Measurements from ENCODE around the gene KRT222.

DNA sequence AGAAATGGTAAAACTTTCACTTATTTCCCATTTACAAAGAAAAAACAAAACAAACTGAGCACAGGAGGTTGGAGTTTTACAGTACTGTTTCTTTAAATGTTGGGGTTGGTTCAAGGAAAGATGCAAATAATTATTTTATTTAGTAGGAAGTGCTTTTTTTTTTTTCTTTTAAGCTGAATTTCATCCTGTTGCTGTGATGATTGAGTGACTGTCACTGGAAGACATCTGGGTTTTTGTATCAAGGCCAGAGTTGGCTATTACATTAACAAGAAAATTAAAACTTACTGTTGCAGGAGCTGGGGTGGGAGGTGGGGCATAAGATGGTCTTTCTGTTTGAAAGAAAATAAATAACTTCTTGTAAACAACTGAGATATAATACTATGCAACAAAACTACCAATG is 19.7 kb downstream of the KRT222 start:
- TF ChIP-seq ARNT (IDR thresholded peaks at IDR 0.05), result no peak
- TF ChIP-seq, protein P1, sequence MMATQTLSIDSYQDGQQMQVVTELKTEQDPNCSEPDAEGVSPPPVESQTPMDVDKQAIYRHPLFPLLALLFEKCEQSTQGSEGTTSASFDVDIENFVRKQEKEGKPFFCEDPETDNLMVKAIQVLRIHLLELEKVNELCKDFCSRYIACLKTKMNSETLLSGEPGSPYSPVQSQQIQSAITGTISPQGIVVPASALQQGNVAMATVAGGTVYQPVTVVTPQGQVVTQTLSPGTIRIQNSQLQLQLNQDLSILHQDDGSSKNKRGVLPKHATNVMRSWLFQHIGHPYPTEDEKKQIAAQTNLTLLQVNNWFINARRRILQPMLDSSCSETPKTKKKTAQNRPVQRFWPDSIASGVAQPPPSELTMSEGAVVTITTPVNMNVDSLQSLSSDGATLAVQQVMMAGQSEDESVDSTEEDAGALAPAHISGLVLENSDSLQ (IDR thresholded peaks at IDR 0.05), result no peak
- TF ChIP-seq HDGF (IDR thresholded peaks at IDR 0.05; ENCODE audit: borderline replicate concordance), result no peak
- no peak for TF ChIP-seq TARDBP (IDR thresholded peaks at IDR 0.05)
- no peak for TF ChIP-seq SP1 (IDR thresholded peaks at IDR 0.05)
- TF ChIP-seq FOXM1 (IDR thresholded peaks at IDR 0.05; ENCODE audit: borderline replicate concordance), result no peak
- no peak for TF ChIP-seq FOXA1 (IDR thresholded peaks at IDR 0.05)
